HL-60/S4 treated with retinoic acid at 250 ng/mL for 4 days and 3 days (cell line): ENCODE measurements around the gene ANGPTL2.

Experiments
- in situ Hi-C: fragments of 300-500 bp; cut with MboI; formaldehyde crosslinking; loops from 2 replicates; pipeline ENCODE4 v1.7.0; 2022; ENCODE audit warnings: low sequenced_read_pairs

Gene ANGPTL2

GRCh38 chr9:127121628-127122175 lies 733 bp downstream of the ANGPTL2 start:
- in situ Hi-C loops, result no loop called here

GRCh38 chr9:127119320-127119709 lies 3.1 kb downstream of the ANGPTL2 start:
- in situ Hi-C loops, result no loop called here

GRCh38 chr9:127118597-127119319 lies 3.7 kb downstream of the ANGPTL2 start:
- in situ Hi-C loops, result no loop called here

- in situ Hi-C loops, result no loop called here
These were observed 4.6 kb downstream of the ANGPTL2 start for GRCh38 chr9:127117801-127118200.

- in situ Hi-C loops, result no loop called here
These were observed 5.5 kb downstream of the ANGPTL2 start for GRCh38 chr9:127116957-127117356.

- in situ Hi-C loops, result no loop called here
These were observed 6.2 kb downstream of the ANGPTL2 start for GRCh38 chr9:127116088-127116726.

- in situ Hi-C loops, result no loop called here
These were observed 7.8 kb downstream of the ANGPTL2 start for GRCh38 chr9:127114606-127115005.

- in situ Hi-C loops, result no loop called here
These were observed 9.1 kb downstream of the ANGPTL2 start for GRCh38 chr9:127113191-127113972.

- in situ Hi-C loops, result no loop called here
These were observed 9.7 kb downstream of the ANGPTL2 start for GRCh38 chr9:127112735-127113161.

GRCh38 chr9:127112056-127112455 lies 10.4 kb downstream of the ANGPTL2 start:
- in situ Hi-C loops, result no loop called here

GRCh38 chr9:127109212-127109711 lies 13.2 kb downstream of the ANGPTL2 start:
- in situ Hi-C loops, result no loop called here

GRCh38 chr9:127107929-127108876 lies 14.2 kb downstream of the ANGPTL2 start:
- in situ Hi-C loops, result no loop called here

GRCh38 chr9:127107171-127107928 lies 15.1 kb downstream of the ANGPTL2 start:
- in situ Hi-C loops, result no loop called here

GRCh38 chr9:127106466-127106855 lies 16.0 kb downstream of the ANGPTL2 start:
- in situ Hi-C loops, result no loop called here

GRCh38 chr9:127105805-127106465 lies 16.5 kb downstream of the ANGPTL2 start:
- in situ Hi-C loops, result no loop called here

GRCh38 chr9:127104581-127105311 lies 17.7 kb downstream of the ANGPTL2 start:
- in situ Hi-C loops, result no loop called here

GRCh38 chr9:127102788-127103187 lies 19.6 kb downstream of the ANGPTL2 start:
- in situ Hi-C loops, result no loop called here

- in situ Hi-C loops, result no loop called here
These were observed 20.3 kb downstream of the ANGPTL2 start for GRCh38 chr9:127102176-127102575.
